SH-SY5Y (cell line): ENCODE results near the gene UBE4A.

Experiments
- GATA2 ChIP-seq: IDR thresholded peaks from 2 replicates; pipeline ENCODE4 v1.6.1; 2011; ENCODE audit warnings: mild to moderate bottlenecking, low read depth, low read length
- GATA3 ChIP-seq: IDR thresholded peaks from 2 replicates; pipeline ENCODE4 v1.6.1; 2011; ENCODE audit warnings: low read depth, mild to moderate bottlenecking, low read length, moderate library complexity

DNA sequence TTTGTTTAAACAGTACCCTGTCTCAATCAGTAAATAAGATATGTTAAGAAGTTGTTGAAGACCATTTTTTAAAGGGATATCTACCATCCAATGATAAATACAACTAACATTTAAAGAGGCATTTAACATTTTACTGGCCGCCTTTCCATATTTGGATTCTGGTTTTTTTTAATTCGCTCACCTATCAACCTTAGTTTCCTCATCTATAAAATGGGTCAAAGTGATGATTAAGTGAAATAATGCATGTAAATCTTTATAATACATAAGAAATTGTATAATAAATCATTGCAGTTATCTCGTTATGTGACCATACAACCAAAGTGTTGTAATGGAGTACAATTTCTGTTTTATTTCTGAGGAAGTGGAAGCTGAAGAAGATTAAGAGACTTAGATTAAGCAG lies 24.3 kb downstream of the UBE4A start:
- no peak for TF ChIP-seq GATA2
- TF ChIP-seq GATA3, result no peak
